HUDEP-2 (cell line): ENCODE data around the gene NKAIN1.
"Not testable (repeated sequence)": the region's sequence is repeated elsewhere in the genome, so short reads cannot be mapped to it uniquely, and the experiment has no call there.

Experiments
- DNase-seq, 76 experiments: peaks; one replicate each; lab custom pipeline; 2025; ENCODE audit not compliant: unreplicated experiment in 76 of 76; lab: John Stamatoyannopoulos, UW

The NKAIN1 gene

GRCh38 chr1:31198600-31198999 lies 41.1 kb downstream of the NKAIN1 start:
- no peak for DNase-seq

- no peak for DNase-seq
Measured at GRCh38 chr1:31198150-31198549, 41.5 kb downstream of the NKAIN1 start.

DNA sequence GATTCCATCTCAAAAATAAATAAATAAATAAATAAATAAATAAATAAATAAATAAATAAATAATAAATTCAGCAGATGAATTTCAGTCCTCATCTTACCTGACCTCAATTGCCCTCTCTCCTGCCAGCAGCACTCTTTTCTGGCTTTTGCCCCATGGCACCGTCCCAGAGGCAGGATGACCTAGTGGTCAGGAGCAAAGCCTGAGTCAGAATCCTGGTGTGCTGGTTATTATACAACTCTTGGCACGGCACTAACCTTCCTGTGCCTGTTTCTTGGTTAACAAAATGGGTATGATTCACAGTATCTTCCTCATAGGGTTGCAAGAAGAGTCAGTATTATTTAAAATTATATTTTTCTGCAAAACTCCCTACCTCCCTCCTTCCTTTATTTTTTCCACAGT lies 43.0 kb downstream of the NKAIN1 start:
- no peak for DNase-seq

- DNase-seq, result not testable (repeated sequence)
Measured at GRCh38 chr1:31195267-31195666, 44.4 kb downstream of the NKAIN1 start.

DNA sequence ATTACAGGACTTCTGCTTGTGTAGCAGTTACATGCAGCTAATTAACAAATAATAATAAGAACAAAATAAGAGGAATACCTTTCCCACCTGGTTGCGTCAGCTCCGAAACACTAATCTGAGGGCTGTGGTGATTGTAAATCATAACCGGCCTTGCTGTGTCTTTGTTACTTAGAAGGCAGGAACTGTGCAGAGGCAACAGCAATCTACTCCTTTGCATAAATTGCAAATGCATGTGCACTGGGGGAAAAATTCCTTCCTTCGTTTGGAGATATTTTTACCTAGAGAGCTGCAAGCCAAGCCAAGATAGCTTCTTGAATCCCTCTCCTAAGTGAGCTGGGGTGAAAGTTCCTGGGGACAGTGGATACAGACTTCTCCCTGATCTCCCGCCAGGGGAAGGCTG lies 46.0 kb downstream of the NKAIN1 start:
- no peak for DNase-seq

- DNase-seq, result no peak
Measured at GRCh38 chr1:31191281-31191680, 48.4 kb downstream of the NKAIN1 start.

DNA sequence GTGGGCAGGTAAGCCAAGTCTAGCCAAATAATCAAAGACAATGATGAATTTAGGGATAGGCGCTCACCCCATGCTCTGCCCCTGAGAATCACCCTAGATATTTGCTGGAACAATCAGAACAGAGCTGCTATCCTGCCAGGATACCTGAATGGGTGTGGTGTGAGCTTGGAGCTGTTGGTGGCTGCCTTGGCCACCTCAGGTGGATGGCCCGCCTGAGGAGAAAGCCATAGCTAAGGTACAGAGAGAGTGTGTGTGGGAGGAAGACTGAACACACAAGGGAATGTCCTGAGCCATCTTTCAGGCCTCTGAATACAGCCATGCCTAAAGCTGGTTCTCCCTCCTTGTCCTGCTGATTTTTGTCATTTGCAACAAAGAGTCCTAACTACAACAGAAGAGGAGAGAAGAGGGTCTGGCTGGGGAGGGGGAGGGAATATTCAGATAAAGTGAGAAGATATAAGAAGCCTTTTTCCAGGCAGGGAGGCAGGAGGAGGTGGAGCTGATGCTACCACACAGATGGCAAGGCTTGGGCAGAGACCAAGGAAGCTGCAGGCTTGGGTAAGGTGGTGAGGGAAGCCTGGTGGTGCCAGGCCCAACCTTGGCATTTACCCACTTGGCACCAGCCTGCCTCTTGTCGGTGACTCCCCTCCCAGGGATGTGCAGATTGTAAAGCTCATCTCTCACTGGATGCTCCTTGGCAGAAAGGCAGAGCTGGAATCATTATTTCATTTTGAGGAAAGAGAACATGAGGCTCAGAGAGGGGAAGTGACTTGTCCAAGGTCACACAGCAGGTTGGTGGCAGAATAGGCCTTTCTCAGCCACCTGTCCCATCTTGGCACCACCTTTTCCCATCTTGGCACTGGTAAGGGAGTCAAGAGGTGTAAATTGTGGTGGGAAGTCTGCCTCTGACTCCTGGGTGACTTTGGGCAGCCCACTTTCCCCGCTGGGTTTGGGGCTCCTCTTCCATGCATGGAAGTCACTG lies 49.7 kb downstream of the NKAIN1 start:
- DNase-seq, result no peak

DNA sequence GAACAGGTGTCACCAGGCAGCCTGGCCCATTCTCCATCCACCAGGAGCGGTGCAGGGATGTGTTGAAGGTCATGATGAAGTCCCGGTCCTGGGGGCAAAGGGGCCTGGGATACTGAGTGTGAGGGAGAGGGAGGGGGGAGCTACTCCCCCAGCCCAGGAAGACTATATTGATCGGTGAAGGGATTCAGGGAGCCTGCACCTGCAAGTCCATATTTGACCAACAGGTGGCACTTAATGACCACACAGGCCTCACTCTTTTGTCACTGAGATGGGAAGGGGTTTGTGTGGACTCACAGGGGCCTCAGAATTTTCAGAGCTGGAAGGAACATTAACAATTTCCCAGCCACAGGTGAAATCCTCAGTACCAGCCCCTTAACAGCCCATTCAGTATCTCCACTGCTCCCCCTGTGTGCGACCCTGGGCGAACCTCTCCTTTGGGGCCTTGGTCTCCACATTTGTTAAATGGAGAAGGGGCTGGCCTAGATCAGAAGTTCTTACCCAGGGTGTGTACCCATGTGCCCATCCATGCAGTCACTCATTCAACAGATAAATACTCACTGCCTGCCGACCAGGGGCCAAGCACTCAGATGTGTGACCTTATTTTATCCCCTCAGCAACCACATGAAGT lies 55.6 kb downstream of the NKAIN1 start:
- DNase-seq, result peak in 25 of 76 experiments; percentile 2 to 44 (median 16)

GRCh38 chr1:31183126-31183525 lies 56.6 kb downstream of the NKAIN1 start:
- no peak for DNase-seq

- peak in 43 of 76 experiments; percentile 2 to 65 (median 34) for DNase-seq
Measured at GRCh38 chr1:31182352-31182751, 57.3 kb downstream of the NKAIN1 start.

GRCh38 chr1:31181515-31182343 lies 58.0 kb downstream of the NKAIN1 start:
- peak in 57 of 76 experiments; percentile 5 to 74 (median 46) for DNase-seq

DNA sequence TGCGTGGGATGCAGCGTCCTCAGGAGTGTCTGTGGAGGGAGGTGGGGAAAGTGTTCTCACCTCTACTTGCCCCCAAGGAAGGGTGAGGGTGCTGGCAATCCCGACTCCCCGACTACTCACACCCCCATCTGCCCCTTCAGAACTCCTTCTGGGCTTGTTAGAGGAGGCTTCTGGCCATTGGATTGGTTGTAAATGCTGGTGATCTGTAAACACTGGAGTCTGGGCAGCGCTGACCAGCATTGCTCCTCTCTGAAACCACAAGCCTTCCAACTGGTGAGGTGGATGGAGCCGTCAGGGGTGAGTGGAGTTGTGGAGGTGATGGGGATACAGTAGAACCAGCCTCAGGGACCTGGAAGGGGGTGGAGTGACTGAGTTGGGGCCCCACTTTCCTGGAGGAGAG lies 59.3 kb downstream of the NKAIN1 start:
- DNase-seq, result no peak

DNA sequence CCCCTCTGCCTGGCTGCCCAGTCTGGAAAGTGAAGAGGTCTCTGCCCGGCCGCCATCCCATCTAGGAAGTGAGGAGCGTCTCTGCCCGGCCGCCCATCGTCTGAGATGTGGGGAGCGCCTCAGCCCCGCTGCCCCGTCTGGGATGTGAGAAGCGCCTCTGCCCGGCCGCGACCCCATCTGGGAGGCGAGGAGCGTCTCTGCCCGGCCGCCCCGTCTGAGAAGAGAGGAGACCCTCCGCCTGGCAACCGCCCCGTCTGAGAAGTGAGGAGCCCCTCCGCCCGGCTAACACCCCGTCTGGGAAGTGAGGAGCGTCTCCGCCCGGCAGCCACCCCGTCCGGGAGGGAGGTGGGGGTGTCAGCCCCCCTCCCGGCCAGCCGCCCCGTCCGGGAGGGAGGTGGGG lies 63.4 kb downstream of the NKAIN1 start:
- DNase-seq, result not testable (repeated sequence)

GRCh38 chr1:31170486-31170735 lies 69.3 kb downstream of the NKAIN1 start:
- no peak for DNase-seq

DNA sequence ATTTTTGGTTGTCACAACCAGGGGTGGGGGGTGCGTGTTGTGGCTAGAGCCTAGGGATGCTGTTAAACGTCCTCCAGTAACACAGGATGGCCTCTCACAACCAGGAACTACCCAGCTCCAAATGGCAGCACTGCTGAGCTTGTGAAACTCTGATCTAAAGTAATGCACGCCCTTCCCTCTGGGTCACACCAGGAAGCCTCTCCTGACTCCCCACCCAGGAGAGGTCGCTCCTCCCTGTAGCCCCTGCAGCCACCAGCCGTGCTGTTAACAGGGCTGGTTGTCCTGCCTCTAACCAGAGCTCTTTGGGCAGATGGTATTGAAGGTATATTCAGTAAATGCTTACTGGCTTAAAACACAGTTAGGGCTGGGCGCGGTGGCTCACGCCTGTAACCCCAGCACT lies 73.2 kb downstream of the NKAIN1 start:
- no peak for DNase-seq

GRCh38 chr1:31164291-31164690 lies 75.4 kb downstream of the NKAIN1 start:
- DNase-seq, result no peak

- DNase-seq, result no peak
Measured at GRCh38 chr1:31163866-31164265, 75.8 kb downstream of the NKAIN1 start.

- DNase-seq, result no peak
Measured at GRCh38 chr1:31161571-31161970, 78.1 kb downstream of the NKAIN1 start.

GRCh38 chr1:31159869-31160611 lies 79.6 kb downstream of the NKAIN1 start:
- peak in 69 of 76 experiments; percentile 2 to 74 (median 41) for DNase-seq

DNA sequence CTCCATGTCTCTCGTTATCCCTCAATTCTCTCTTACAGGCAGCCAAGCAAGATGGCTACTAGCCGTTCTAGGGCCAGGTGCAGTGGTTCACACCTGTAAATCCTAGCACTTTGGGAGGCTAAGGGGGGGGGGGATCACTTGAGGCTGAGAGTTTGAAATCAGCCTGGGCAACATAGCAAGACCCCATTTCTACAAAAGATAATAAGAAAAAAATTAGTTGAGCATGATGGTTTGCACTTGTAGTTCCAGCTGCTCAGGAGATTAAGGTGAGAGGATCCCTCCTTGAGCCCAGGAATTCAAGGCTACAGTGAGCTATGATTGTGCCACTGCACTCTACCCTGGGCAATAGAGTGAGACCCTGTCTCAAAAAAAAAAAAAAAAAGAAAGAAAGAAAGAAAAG lies 80.4 kb downstream of the NKAIN1 start:
- DNase-seq, result no peak
